HG03097 (cell line): ENCODE data around the gene YEATS2.
"Not testable (repeated sequence)": the region's sequence is repeated elsewhere in the genome, so short reads cannot be mapped to it uniquely, and the experiment has no call there.

Source experiments
- ATAC-seq: cut with Tn5 transposase; IDR thresholded peaks from one replicate; pipeline ENCODE4 v1.9.1; 2021; ENCODE audit not compliant: unreplicated experiment, low FRiP score

YEATS2 gene

DNA sequence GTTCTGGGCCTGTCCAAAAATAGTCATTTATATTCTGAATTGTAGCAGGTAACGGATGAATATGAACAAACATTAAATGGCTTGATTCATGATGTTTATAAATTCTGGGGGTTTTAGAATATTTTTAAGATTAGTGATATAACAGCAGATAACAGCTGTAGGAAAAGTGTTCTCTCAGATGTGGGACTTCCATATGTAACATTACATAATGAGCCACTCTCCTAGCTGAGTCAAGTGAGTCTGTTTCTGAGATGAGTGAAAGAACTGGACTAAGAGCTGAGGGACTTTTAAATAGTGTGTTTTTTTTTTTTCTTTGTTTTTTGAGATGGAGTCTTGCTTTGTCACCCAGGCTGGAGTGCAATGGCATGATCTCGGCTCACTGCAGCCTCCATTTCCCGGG, 13.9 kb downstream of the YEATS2 start:
- no peak for ATAC-seq

DNA sequence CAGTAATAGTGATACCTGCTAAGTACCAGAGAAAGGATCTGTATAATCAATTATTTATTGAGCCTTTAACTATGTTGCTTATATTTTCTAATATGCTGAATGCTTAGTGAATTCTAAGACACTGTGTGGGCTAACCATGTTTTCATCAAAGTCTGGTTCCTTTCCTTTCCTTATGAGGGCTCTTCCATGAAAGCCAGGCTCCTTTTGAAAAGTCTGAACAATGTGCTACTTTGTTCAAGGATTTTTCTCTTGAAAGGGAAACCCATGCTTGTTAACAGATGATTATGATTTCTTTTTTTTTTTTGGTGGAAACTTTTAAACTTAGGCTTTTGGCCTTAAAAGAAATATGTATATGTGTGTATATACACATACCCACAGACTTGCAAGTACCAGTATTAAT, 17.0 kb downstream of the YEATS2 start:
- ATAC-seq: no peak

DNA sequence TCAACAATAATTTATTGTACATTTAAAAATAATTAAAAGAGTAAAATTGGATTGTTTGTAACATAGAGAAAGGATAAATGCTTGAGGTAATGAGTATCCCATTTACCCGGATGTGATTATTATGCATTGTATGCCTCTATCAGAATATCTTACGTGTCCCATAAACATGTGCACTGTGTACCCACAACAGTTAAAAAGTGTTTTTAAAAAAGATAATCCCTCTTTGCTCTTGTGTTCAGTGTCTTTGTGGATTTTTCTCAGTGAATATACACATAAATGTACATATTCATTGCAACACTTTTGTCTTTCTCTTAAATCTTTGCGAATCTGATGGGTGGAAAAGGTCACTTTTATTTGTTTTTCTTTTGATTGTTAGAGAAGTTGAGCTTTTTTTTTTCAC, 20.4 kb downstream of the YEATS2 start:
- ATAC-seq: no peak

DNA sequence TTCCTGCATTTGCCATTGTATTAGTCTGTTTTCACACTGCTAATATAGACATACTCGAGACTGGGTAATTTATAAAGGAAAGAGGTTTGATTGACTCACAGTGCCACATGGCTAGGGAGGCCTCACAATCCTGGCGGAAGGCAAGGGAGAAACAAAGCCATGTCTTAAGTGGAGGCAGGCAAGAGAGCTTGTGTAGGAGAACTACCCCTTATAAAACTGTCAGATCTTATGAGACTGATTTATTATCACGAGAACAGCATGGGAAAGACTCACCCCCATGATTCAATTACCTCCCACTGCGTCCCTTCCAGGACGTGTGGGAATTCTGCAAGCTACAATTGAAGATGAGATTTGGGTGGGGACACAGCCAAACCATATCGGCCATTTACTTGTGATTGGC, 27.8 kb downstream of the YEATS2 start:
- no peak for ATAC-seq

DNA sequence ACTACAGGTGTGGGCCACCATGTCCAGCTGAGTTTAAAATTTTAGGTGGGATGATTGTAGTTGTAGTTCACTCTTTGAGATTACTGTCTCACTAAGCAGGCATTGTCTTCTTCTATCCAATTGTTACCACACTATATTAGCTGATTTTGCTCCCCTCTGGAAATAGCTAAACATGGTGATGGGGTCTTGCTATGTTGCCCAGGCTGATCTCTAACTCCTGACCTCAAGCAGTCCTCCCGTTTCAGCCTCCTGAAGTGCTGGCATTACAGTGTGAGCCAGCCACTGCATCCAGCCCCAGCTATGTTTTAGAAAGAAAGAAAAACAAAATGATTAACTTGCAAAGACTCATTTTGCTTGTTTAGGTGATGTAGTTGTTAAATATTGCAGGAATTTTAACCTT, 30.6 kb downstream of the YEATS2 start:
- ATAC-seq: no peak

DNA sequence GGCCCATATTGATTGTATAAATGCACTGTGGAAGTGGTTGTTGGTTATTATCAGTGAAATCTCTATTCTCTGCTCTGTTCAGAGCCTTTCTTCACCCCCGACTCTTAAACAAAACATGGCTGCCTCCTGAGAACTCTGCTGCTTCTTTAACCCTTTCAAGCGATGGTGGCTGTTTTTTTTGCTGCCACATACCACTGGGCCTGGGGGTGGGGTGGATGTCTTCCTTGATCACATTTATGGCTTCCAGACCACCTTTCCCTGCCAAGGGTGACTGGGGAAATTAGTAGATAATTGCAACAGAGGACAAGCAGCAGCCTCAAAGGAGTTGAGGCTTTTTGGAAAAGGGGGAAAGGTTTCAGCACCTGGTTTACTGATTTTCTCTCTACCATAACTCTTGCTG, 32.8 kb downstream of the YEATS2 start:
- ATAC-seq: no peak

DNA sequence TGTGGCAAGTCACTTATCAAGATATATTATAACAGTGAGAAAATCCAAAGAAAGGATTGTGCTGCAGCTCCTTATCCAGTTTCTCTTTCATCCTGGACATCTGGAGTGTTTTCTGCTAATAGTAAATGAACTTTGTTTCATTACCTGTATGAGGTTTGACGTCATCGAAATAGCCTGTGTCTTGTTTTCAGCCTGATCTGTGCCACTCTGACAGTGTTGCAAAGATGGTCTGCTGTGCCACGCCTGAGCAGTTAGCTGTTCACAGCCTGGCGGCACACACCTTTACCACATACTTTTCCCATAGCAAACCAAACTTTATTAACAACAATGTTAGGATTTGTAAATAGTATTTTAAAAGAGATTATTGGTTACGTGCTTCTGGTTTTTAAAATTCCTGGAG, 34.0 kb downstream of the YEATS2 start:
- no peak for ATAC-seq

DNA sequence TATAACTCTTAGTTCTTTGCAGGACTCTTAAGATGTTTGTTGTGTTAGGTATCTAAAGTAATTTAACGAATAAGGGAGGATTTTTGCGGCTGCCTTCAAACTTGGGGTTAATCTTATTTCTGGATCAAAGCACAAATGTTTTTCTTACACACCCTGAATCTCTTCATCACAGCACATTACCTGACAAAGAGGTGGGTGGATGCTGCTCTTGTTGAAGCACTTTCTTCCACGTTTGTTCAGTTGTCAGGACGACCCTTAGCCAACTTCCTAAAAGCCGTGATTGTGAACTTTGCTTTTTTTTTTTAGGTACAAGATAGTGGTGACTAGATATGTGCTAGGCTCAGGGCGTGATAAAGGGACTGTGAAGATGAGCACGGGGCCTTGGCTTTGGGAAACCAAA, 36.0 kb downstream of the YEATS2 start:
- ATAC-seq: no peak

DNA sequence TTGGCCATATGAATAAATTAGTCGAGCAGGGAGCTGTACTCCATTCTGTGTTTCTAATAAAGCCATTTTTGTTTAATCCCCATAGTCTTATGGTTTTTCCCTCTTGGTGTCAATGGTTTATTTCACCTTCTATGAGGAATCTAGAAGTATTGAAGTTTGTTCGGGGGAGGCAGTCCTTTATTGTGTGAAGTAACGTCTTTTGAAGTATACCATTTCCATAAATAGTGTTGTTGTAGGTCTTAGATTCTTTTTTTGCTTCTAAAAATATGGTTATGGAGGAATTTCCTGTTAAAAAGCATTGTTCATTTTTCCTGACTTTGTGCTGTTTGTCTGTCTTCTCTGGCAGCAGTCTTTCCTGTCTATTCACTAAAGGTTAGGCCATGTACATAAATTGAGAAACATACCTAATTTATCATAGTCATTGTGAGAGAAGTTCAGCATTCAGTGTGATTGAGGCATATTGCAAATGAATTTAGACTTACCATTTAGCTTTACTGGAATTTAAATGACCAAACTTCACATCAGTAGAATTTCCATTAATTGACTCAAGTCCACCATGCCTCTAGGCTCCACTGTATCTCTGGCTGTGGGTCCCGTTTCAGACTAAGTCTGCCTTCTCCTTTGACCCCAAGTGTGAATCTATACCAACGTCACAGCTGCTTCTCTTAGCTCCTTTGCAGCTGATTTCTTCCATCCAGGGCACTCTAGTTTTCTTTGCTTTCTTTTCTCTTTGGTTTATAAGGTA, 37.3 kb downstream of the YEATS2 start:
- ATAC-seq: no peak

DNA sequence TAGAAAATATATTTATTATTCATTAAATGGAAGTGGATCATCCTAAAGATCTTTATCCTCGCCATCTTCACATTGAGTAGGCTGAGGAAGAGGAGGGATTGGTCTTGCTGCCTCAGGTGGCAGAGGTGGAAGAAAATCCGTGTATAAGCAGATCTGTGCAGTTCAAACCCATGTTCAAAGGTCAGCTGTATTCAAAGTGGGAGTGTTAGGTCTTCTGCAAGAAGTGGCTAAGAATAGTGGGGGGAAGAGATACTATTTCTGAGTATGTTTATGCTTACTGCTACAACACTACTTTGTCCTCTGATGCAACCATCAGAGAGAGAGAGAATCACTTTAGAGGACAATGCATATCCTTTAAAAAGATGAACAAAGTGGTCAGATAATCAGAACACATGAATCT, 39.5 kb downstream of the YEATS2 start:
- no peak for ATAC-seq

DNA sequence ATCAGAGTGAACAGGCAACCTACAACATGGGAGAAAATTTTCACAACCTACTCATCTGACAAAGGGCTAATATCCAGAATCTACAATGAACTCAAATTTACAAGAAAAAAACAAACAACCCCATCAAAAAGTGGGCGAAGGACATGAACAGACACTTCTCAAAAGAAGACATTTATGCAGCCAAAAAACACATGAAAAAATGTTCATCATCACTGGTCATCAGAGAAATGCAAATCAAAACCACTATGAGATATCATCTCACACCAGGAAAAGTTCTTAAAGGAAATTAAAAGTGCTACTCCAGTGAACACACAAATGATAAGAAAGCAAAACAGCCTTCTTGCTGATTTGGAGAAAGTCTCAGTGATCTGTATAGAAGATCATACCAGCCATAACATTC, 42.6 kb downstream of the YEATS2 start:
- ATAC-seq: not testable (repeated sequence)

DNA sequence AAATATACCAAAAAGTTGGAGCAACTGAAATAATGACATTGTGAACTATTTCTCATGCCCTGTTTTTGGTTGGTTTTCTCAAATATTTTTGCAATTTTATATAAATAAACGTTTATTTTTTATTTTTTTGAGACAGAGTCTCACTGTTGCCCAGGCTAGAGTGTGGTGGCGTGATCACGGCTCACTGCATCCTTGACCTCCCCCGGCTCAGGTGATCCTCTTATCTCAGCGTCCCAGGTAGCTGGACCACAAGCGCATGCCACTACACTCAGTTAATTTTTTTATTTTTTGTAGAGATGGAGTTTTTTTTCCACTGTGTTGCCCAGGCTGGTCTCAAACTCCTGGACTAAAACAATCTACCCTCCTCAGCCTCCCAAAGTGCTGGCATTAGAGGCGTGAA, 45.6 kb downstream of the YEATS2 start:
- no peak for ATAC-seq

DNA sequence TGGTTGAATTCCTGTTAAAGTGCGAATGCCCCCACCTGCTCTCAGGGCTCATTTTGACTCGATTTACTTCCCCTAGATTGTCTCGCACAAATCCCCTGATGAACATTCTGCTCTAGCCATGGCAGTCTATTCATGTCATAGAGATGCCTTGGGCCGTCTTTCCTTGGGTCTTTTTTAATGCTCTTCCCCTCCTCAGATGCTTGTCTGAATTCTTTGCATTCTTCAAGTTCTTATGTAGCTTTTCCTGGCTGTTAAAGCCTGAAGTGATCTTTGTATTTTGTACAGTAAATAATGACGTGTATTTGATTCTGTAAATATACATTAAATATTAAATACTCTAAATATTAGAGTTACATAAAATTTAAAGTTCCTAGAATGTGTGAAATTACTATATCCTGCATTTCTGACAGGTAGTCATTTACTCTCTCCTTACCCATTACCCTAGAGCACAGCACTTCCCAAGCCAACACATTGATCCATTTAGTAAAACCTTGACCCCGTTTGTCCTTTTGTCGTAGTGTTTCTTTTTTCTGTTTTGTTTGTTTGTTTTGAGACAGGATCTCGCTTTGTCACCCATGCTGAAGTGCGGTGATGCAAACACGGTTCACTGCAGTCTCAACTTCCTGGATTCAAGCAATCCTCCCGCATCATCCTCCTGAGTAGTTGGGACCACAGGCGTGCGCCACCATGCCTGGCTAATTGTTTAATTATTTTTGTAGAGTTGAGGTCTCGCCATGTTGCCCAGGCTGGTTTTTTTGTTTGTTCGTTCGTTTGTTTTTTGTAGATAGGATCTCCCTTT, 47.9 kb downstream of the YEATS2 start:
- no peak for ATAC-seq

DNA sequence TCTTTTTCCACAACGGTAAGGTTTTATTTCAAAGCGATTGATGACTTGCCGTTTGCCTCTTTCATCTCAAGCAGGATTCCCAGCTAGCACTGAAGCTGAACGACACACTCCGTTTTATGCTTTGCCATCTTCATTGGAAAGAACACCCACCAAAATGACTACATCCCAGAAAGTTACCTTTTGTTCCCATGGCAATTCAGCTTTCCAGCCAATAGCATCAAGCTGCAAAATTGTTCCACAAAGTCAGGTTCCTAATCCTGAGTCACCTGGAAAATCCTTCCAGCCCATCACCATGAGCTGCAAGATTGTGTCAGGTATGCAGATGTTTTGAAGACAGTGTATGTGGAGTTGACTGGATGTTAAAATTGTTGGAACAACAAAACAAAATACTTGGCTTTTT, 56.5 kb downstream of the YEATS2 start:
- no peak for ATAC-seq

DNA sequence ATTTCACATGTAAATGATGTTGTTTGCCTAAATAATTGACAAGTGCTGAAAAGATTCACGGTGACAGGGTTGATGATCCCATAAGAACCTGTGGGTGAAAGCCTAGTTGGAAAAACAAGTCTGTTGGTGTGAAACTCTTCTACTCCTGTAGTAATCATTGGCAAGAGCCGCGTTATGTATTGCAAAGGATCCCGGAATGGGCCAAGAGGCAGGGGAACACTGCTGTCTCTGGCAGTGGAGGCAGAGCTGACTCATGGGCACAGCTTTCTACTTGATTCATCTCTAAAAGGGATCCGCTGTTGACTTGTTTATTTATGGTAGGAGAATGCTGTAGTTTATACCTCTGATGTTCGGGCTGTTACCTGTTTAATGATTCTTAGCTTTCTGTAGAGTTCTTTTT, 64.7 kb downstream of the YEATS2 start:
- no peak for ATAC-seq

DNA sequence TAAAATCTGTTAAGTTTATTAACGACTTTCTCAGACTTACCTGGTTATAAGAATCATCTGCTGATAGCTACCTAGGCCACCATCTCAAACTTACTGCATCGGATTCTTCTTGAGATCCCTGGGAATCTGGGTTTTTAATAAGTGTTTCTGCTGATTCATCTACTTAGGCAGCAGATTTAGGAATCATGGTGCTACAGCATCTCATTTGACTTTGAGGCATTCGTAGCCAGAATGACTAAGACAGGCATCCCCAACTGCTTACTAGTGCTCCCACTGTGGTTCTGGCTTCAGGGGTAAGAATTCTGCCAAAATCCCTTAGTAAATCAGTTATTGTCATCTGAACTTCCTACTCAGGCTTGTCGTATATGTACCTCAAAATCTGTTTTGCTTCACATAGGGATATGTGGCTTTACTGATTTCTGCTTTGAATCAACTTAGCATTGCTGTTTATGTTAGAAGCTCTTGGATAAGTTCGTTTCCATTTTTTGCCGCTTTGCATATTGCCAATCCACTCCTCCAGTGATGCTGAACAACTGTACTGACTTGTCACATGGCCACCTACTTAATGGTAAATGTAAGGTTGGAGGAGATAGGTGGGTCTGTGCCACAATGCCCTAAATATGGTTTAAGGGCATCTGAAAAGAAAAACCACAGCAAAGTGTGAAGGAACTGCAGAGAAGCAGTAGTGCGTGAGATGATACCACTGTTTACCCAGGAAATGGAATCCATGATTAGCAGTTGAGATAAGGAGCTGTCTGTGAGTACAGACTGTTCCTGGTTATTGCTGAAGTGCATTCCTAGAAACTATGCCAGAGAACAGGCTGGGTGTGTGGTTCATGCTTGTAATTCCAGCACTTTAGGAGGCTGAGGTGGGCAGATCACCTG, 67.5 kb downstream of the YEATS2 start:
- no peak for ATAC-seq

DNA sequence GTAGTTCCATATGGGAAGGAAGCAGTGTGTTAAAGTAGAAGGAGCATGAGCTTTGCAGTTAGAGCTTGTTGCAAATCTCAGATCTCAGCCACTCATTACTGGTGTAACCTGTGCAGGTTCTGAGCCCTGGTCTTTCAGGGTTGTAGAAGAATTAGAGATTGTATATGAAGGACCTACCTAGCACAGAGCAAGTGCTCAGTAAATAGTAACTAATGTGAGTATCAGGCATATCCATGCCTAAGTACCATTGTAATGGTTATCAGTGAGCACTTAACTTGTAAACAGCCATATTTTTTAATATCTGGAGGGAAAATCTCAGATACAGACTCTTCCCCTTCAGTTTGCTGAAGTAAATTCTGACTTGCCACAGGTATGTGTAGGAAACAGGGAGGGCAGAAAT, 68.5 kb downstream of the YEATS2 start:
- ATAC-seq: no peak

DNA sequence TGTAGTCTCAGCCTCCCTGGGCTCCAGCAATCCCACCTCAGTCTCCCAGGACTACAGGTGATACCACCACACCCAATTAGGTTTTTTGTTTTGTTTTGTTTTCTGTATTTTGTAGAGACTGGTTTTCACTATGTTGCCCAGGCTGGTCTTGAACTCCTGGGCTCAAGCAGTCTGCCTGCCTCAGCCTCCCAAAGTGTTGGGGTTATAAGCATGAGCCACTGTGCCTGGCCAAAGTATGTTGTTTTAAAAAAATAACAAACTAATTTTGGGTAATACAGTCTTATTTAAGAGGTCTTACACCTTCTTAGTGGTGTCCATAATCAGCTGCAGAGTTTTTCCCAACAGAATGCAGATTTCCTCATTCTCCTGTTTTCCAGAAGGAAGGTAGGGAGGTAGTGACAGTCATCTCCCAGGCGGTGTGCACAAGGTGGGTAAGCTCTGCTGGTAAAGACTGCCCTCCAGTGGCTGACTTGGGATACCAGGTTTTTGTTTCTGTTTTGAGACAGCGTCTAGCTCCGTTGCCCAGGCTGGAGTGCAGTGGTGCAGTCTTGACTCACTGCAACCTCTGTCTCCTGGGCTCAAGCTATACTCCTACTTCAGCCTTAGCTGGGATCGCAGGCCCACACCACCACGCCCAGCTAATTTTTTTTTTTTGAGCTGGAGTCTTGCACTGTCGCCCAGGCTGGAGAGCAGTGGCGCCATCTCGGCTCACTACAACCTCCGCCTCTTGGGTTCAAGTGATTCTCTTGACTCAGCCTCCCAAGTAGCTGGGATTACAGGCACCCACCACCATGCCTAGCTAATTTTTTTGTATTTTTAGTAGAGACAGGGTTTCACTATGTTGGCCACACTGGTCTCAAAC, 69.4 kb downstream of the YEATS2 start:
- ATAC-seq: no peak

DNA sequence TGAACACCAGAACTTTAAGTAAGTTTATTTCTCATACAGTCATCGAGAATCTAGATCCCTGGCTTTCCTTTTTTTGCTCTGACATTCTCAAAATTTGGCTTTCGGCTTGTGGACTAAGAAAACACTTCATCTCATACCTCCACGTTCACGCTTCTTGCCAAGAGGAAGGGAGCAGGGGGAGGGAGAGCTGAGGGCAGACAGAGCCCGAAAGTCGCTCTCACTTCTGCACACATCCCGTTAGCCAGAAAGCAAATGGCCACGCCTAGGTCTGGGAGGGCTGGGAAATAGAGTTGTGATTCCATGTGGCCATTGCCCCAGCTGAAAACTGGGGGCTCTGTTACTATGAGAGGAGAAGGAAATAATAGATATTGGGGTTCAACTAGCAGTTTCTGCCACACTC, 70.5 kb downstream of the YEATS2 start:
- ATAC-seq: no peak

DNA sequence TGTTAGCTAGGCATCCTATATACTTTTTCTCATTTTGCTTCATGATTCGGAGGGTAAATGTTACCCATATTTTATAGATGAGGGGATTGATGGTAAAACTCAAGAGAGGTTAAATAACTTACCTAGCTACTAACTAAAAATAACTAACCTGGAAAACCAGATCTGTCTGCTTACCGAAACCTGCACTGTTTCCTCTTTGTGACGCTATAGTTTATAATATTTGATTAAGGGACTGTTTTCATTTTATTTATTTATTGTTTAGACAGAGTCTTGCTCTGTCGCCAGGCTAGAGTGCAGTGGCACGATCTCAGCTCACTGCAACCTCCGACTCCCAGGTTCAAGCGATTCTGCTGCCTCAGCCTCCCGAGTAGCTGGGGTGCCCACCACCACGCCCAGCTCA, 71.9 kb downstream of the YEATS2 start:
- no peak for ATAC-seq
